ENCODE measurements around the gene RPUSD1. TPM values are rescaled to one million over a fixed set of nuclear protein-coding genes. Genes with fewer than 3 reads are reported as not detected.

Gene RPUSD1
- total RNA-seq, 1 donor from 2014 or later, result 23.0 TPM

- no peak overlapping the region for H3K4me3 Mint-ChIP-seq
- no peaks in the 10 kb centered on the region for H3K4me1 Mint-ChIP-seq
- no peak for DNase-seq (ENCODE audit: low spot score in 2 of 2, unreplicated experiment in 2 of 2)
- TF ChIP-seq, protein P1, sequence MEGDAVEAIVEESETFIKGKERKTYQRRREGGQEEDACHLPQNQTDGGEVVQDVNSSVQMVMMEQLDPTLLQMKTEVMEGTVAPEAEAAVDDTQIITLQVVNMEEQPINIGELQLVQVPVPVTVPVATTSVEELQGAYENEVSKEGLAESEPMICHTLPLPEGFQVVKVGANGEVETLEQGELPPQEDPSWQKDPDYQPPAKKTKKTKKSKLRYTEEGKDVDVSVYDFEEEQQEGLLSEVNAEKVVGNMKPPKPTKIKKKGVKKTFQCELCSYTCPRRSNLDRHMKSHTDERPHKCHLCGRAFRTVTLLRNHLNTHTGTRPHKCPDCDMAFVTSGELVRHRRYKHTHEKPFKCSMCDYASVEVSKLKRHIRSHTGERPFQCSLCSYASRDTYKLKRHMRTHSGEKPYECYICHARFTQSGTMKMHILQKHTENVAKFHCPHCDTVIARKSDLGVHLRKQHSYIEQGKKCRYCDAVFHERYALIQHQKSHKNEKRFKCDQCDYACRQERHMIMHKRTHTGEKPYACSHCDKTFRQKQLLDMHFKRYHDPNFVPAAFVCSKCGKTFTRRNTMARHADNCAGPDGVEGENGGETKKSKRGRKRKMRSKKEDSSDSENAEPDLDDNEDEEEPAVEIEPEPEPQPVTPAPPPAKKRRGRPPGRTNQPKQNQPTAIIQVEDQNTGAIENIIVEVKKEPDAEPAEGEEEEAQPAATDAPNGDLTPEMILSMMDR (IDR thresholded peaks at IDR 0.05; ENCODE audit: unreplicated experiment), result no peak
- no peaks in the 10 kb centered on the region for H3K36me3 Mint-ChIP-seq
- no peak overlapping the region for H3K27ac Mint-ChIP-seq
- peaks cover 14% of the 10 kb centered on the region for H3K9me3 Mint-ChIP-seq
- H3K27me3 Mint-ChIP-seq (ENCODE audit: low read depth), result no peaks in the 10 kb centered on the region
These were observed 43.6 kb upstream of the RPUSD1 start for GRCh38 chr16:831571-832413.

- DNase-seq (ENCODE audit: low spot score in 2 of 2, unreplicated experiment in 2 of 2), result no peak
- no peak overlapping the region for H3K4me3 Mint-ChIP-seq
- peaks cover 9% of the 10 kb centered on the region for H3K9me3 Mint-ChIP-seq
- no peaks in the 10 kb centered on the region for H3K4me1 Mint-ChIP-seq
- H3K27me3 Mint-ChIP-seq (ENCODE audit: low read depth), result peaks cover under 1% of the 10 kb centered on the region
- H3K27ac Mint-ChIP-seq, result no peak overlapping the region
- H3K36me3 Mint-ChIP-seq, result no peaks in the 10 kb centered on the region
- TF ChIP-seq, protein P1 (IDR thresholded peaks at IDR 0.05; ENCODE audit: unreplicated experiment), result no peak
These were observed 42.8 kb upstream of the RPUSD1 start for GRCh38 chr16:830871-831570.

DNA sequence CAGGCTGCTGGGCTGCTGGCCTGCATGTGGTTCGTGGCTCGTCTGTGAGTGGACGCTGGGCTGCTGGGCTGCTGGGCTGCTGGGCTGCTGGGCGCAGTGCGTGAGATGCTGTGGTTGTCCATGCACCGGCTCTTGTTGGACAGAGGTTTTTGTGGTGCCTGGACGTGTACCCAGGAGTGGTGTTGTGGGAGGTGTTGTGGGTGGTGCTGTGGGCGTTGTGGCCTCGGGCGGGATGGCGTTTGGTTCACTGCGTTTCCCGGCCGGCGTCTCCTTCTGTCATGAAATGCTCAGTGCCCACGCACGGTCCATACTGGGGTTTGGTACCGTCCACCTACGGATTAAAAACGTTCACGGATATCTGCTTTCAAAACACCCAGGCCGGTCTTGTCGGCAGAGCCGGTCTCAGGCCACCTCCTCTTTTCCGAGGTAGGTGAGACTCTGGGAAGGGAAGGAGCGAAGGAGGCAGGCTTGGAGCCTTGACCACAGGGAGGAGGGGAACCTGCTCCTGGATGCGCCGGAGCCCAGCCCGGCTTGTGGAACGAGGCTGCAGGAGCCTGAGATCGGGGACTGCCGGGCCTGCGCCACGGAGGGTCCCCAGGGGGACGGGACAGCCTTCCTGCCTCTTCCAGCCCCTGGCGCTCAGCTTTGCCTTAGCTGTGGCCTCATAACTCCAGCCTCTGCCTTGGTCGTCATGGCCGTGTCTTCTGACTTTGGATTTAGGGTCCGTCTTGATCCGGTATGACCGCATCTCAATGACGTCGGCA lies 42.1 kb upstream of the RPUSD1 start:
- DNase-seq (ENCODE audit: low spot score in 2 of 2, unreplicated experiment in 2 of 2), result no peak
- H3K4me3 Mint-ChIP-seq, result no peak overlapping the region

DNA sequence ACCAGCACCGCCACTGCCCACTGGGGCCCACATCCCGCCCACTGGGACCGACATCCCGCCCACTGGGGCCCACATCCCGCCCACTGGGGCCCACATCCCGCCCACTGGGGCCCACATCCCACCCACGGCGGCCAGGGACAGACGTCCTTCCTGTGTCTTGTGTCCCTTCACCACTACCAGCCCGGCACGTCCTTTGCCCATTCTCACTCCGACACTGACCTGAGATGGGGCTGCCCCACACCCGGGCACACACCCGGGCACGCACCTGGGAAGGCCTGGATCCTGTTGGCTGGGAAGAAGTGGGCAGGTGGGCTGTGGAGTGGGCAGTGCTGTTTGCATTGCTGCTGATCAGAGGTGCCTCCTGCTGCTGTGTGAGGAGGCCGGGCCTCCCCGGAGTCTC lies 40.7 kb upstream of the RPUSD1 start:
- no peak overlapping the region for H3K4me3 Mint-ChIP-seq
- TF ChIP-seq, protein P1 (IDR thresholded peaks at IDR 0.05; ENCODE audit: unreplicated experiment), result no peak

More for the DNA sequence above, 42.1 kb upstream of the RPUSD1 start:
- Mint-ChIP-seq H3K4me1 (peaks cover 5% of the 10 kb centered on the region), H3K36me3 (no peaks in the 10 kb centered on the region), H3K27me3 (ENCODE audit: low read depth) (peaks cover 4% of the 10 kb centered on the region), H3K27ac (no peak overlapping the region), H3K9me3 (peaks cover 9% of the 10 kb centered on the region)
- TF ChIP-seq, protein P1 (IDR thresholded peaks at IDR 0.05; ENCODE audit: unreplicated experiment), result no peak

DNA sequence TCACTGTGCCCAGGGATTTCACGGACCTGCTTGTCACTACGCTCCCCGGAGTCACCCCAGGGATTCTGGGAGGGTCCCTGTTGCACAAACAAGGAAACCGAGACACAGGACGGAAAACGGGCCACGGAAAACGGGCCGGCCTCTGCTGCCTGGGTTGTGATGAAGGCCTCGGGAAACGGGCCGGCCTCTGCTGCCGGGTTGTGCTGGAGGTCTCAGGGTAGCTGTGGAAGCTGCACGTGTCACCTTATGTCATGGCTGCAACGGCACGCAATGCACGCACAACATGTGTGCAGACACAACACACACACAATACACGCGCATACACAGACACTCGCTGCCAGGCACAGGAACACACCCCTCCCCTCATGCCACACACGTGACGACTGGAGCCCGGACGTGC lies 39.3 kb upstream of the RPUSD1 start:
- Mint-ChIP-seq H3K9me3 (no peaks in the 10 kb centered on the region), H3K27me3 (ENCODE audit: low read depth) (peaks cover 7% of the 10 kb centered on the region), H3K4me3 (no peak overlapping the region), H3K36me3 (no peaks in the 10 kb centered on the region), H3K27ac (no peak overlapping the region), H3K4me1 (peaks cover 7% of the 10 kb centered on the region)
- TF ChIP-seq, protein P1 (IDR thresholded peaks at IDR 0.05; ENCODE audit: unreplicated experiment), result no peak
- no peak for DNase-seq (ENCODE audit: low spot score in 2 of 2, unreplicated experiment in 2 of 2)

More for the DNA sequence above, 40.7 kb upstream of the RPUSD1 start:
- Mint-ChIP-seq H3K9me3 (no peaks in the 10 kb centered on the region), H3K4me1 (peaks cover 7% of the 10 kb centered on the region), H3K27ac (no peak overlapping the region), H3K27me3 (ENCODE audit: low read depth) (peaks cover 4% of the 10 kb centered on the region), H3K36me3 (no peaks in the 10 kb centered on the region)
- no peak for DNase-seq (ENCODE audit: low spot score in 2 of 2, unreplicated experiment in 2 of 2)

Data from mesothelial cell of epicardium (in vitro differentiated cells).